ENCODE measurements around the gene ANXA11.
"Not testable (repeated sequence)": the region's sequence is repeated elsewhere in the genome, so short reads cannot be mapped to it uniquely, and the experiment has no call there.

ANXA11 gene

DNA sequence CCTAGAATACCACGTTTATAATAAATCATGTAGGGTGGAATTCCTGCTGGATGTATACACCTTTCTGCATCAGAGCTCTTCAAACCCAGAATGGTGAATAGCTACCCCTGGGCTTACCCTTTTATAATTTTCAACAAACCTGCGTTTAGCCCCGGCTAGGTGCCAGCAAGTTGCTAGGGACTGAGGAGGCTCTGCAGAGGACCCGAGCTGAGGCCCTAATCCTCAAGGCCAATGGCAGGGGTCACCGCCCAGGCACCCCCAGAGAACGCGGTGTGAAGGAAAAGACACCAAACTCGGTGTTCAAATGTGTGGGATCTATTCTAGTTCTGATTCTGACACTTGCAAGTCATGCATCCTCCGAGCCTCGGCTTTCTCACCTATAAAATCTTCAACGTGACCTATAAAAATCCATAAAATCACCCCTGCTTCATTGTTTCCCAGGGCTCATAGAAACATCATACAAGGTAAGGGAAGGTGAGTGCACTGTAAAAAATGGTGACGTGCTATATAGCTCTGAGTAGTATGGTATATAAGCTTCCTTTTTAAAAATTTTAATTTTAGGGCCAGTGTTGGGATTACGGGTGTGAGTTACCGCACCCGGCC is 2.5 kb upstream of the ANXA11 start:
- no peak for DNase-seq

DNA sequence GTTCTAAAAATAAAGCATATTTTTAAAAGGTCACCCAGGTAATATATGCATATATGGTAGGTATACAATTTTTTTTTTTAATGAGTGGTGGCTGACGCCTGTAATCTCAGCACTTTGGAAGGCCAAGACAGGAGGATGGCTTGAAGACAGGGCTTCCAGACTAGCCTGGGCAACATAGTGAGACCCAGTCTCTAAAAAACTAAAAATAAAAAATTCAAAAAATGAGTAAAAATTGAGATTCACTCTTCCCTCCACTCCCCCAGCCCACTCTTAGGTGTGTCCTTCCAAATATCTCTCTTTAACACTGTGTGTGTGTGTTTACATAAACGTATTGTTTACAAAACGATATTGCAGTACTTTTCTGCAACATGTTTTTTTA is 929 bp upstream of the ANXA11 start:
- no peak for DNase-seq

DNA sequence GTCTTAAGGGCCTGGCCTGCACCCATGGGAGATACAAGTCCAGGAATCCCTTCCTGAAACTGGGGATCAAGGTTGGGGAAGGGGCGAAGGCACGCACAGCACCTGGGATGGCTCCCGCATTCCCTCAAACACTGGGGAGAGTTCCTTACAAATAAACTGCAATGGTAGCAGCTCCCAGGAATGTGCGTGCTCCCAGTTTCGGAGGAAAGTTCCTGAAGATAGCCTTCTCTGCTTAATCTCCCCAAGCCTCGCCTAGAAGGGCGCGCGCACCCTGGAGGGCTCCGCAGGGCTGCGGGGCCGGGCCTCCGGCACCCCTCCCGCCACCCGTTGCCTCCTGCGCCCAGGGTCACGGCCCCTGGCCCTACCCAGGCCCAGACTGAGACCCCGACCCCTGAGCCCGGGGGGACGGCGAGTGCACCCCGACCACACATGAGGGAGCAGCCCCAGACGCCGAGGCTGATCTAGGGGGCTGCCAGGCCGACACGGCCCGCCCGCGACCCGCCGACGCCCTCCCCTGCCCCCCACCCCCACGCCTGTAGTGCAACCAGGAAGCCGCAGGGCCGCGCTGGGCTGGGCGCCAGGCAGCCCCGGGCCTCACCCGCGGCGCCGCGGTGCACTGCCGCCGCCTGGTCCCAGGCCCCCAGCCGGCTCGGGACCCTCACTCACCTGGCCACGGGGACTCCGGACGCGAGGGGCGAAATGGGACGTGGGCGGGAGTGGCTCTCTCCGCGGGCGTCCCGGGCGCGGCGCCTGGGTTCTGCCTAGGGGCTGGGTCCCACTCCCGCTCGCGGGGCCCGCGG is 460 bp downstream of the ANXA11 start:
- peak; percentile 60 for DNase-seq

DNA sequence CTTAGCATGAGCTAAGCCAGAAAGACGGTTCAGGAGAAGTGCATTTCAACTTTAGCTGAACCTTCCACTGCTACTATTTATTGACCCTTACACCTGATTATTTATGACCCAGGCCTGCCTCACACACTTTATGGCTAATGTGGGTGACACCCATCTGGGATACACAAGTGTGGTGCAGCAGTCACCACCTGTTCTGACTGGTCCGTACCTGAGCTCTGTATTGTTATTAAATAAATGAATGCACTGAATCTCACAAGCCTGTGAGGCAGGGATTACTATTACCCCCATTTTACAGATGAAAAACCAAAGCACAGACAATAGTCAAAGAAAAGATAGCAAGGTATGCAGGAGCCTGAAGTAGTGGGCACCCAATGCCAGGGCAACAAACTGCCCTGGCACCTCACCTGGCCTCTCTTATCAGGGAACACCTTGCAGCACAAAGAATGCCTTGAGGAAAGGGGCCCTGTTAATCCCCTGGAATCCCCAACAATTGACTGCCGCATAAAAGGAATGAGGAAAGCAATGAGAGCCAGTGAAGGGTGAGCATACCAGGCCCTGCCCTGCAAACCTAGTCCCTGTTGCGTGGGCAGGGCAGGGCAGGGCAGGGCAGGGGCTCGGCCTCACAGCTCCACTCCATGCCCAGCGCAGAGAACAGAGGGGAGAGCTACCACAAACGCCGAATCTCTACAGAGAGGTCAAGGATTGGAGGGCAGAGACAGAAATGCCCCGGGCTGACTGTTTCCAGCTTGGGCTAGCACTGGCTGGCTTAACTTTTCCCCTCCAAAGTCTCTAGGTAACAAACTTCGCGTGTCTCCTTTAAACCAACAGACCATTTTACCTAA is 1.3 kb downstream of the ANXA11 start:
- no peak for DNase-seq

DNA sequence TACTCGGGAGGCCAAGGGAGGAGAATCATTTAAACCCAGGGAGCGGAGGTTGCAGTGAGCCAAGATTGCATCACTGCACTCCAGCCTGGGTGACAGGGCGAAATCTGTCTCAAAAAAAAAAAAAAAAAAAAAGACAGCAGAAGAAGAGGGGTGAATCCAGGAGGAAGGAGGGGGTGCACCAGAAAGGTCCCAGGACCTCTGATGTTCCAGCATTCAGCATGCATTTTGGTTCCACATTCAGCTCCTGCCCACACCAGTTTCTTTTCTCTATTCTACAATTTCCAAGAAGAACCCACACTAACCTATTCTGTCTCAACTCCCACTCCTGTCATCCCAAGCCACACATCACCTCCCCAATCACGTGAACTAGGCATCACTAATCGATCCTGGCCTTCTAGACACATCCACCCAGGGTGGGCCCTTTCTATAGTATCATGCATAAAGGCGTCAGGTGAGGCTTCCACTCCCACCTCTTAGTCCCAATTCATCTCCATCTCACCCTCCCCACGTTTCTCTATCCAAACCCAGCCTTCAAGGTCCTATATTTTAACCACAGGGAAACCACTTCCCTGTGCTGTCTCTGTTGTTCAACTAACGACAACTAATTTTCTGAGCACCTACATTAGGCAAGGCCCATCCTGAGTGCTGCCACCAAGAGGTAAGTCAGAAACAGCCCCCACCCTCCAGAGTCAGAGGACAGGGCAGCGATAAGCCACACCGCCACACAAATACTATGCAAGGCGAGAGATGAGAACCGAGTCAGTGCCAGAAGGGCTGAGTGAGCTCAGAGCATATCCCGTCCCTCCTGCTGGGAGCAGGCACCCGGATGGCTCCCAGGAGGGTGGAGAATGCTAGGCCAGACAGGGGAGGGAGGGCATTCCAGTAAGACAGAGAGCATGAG is 2.2 kb downstream of the ANXA11 start:
- peak; percentile 83 for DNase-seq

DNA sequence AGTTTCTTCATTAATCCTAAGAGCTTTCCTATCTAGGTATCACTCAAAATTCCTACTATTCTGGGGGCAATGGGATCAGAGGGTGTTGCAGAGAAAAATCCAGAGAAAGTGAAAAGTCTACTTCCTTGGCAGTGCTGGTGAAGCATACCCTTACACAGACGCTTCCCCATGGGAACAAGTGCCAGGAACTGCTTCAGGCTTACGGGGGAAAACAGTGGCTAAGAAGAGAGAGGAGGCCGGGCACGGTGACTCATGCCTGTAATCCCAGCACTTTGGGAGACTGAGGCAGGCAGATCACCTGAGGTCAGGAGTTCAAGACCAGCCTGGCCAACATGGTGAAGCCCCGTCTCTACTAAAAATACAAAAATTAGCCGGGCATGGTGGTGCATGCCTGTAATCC is 2.8 kb downstream of the ANXA11 start:
- not testable (repeated sequence) for DNase-seq

DNA sequence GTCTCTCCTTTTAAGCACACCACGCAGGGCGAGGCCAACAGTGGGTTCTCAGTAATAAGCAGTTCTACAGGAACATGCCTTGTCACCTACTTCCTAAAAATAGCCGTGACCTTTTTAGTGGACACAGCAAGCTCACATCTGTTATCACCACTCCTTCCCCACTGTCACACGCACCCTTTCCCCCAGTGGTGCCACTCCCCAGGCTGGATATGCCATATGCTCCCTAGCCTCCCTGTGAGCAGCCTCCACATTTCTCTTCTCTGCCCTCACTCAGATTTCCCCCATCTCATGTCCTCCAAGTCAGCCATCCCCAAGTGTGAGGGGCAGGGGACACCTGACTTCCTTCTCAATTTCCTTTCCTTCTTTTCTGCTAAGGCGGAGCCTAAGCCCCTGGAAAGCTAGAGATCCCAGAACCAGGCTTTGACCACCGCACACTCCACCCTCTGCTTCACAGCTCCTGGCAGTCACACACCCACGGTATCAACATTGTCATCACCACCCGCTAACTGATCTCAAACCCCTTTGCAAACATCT is 3.7 kb downstream of the ANXA11 start:
- peak; percentile 3 for DNase-seq

DNA sequence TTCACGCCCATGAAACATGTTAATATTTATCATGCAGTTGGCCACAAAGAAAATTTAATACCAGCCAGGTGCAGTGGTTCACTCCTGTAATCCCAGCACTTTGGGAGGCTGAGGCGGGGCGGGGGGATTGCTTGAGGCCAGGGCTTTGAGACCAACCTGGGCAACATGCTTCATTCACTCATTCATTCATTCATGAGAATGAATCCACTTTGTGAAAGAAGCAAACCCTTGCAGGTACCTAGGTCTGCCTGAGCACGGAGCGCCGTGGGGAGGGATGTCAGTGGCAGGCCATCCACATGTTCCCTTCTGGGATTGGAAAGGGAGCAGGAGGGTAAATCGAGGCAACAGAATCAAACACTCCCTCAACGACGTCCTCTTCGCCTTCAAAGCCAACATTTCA is 4.7 kb downstream of the ANXA11 start:
- peak; percentile 44 for DNase-seq

DNA sequence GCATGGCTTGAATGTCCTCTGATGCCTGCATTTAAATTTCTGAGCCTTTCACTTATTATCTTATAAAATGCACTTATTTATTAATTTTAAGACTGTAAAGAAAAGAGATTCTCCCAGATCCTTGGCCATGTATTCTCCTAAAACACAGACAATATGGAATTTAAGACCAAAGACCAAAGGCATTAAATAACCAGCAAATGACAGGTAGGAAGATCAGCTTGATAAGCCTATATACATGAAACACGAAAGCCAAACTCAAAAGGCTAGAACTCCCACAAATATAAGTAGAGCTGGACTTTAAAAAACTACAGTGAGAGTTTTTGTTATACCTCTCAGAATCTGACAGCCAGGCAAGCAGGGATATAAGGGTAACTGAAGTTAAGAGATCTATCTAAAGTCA is 5.1 kb downstream of the ANXA11 start:
- no peak for DNase-seq

DNA sequence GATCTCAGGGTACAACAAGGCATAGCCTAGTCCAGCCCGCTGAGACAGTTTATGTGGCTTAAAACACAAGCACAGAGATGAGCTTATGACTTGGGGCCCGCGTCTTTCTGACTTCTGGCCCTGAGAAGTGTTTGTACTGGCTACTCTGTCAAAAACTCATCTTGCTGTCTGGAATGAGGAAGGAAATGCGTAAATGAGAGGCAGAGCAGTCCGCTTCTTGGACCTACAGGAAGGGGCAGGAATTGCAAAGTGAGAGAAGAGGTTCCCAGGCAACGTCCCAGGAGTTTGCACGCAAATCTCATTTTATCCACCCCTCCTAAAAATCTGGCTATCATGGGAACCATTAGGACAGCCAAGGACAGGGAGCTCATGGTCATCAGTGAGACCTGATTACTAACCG is 5.5 kb downstream of the ANXA11 start:
- DNase-seq, result no peak

DNA sequence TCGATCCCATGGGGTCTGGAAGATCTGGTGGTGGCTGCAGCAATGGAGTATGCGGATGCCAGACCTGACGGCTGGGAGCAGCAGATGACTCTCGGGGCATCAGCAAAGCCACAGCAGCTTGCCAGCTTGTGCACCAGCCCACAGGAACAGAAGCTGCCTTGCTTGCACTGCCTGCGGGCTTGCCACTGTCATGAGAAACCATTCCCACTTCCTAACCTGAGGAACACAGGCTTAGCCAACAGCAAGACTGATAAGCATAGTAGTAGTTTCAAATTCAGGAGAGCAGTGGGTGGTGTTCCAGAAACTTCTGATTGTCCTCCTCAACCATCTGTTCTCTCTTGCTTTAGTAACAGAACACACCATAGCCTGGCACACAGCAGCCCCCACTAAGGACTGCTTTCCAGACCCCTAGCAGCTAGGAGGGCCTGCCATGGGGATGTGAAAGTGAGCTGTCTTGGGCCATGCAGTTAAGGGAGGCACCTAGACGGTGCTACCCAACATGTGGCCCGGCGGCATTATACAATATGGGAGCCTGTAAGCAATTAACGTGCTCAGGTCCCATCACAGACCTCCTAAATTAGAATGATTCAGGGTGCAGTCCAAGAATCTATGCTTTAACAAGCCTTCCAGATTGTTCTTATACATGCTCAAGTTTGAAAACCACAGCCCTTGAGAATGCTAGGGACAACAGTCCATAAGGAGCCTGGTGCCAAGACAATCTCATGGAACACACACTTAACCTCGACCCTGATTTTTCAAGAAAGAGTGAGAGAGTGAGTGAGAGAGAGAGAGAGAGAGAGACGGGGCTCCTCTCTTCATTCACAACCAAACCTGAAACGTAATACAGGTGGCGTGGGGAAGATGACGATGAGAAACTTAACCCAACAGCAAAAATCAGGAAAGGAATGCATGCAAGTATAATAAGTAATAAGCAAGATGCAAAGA is 7.1 kb downstream of the ANXA11 start:
- no peak for DNase-seq

DNA sequence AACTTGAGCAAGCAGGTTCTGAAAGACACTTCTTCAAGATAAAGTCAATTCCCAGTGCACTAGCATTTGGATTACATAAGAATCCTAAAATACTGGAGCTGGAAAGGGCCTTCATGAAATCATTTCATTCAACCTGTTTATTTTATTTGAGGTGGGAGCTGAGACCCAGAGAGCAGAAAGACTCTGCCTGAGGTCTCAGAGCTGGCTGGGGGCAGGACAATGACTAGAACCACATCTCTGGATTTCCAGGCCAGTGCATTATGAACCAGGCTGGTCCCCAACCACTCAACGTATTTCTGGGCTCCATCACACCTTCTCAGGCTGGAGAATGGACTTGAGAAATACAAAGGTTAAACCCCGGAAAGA is 8.4 kb downstream of the ANXA11 start:
- DNase-seq, result no peak

DNA sequence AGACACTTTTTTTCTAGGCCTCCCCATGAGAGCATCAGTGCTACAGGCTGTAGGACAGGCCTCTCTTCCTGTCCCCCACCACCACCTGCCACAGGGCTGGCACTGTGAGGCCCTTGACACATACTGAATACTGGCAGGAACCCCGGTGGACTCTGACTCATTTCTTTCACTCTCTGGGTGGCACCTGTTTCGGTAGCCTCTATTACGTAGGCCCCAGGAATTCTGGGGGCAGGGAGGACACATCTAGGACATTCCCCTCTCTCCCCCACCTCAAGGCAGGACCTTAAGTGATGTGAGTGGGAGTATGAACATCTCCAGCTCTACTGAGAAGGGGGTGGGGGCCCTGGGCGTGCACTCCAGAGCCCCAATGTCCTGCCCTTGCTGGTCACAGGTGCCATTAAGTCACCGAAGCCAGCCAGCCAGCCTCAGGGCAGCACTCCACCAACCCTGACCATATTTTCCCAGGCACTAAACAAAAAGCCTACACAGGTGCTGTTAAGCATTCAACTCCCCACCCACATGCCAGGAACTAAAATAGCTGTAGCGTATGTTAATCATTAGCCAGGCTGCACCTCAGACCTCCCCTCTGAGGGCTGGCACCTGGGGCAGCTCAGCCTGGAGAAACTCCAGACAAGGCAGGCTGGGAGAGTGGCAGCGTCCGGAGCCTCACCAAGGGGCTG is 8.9 kb downstream of the ANXA11 start:
- DNase-seq, result peak; percentile 82

DNA sequence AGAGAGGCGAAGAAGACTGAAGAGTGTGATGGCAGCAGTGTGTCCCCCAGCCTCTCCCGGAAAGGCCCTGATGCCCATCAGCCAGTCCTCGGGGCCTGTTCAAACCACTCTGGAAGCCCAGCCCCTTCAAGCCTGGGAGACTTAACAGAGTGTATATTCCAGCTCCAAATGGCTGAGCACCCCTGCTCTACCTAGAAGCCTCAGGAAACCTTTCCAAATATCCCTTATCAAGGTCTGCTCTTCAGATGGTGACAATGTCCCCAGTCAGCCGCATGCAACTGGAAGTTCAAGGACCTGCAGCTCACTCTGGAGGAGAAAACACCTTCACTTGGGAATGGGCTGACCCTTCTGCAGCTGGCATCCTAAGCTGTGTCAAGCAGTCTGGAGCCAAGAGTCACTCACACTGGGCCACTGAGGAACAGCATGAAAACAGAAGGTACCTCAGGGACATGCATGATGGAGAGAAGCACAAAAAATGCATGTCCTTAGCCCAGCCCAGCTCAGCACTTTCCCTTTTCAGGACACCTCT is 10.2 kb downstream of the ANXA11 start:
- no peak for DNase-seq

DNA sequence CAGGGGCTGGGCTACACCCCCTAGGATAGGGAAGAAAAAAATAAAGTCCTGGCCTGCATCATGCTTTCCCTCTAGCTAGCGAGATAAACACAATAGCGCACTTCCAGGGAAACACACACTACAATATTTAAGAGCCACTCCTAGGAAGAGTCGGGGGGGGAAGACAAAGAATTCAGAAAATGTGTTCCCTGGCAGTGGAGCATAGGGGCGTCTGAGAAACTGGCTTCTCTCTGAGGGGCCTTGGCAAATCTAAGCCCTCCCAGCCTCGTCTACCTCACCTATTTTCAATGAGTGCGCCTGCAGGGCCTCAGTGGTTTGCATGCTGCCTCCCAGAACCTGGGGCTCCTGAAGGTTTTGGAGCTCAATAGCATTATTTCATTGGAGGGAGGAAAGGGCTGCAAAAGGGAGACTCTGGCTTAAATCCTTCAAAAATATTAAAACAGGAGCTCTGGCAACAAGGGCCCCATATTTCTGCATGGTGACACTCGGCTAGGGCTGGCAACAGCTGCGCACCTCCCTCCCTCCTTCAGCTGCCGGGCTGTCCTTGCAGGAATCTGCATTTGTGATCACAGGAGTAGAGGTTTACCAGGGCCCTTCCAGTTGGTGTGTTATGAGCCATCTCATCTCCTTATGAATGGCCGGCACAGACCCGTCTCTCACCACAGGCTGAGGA is 10.8 kb downstream of the ANXA11 start:
- no peak for DNase-seq

DNA sequence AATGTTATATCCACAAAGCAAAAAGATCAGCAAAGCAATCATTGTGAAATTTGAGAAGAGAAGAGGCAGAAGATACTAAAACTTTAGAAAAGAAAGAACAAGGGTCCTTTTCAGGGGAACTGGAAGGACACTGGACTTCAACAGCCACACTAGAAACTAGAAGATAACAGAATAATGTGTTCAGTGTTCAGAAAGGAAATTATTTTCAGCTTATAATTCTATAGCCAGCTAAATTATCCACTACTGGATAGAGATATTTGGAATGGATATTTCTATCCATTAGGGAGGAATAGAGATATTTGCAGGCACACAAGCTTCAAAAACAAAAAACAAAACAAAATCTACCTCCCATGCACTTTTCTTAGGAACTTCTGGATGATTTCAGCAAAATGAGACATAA is 12.8 kb downstream of the ANXA11 start:
- no peak for DNase-seq

DNA sequence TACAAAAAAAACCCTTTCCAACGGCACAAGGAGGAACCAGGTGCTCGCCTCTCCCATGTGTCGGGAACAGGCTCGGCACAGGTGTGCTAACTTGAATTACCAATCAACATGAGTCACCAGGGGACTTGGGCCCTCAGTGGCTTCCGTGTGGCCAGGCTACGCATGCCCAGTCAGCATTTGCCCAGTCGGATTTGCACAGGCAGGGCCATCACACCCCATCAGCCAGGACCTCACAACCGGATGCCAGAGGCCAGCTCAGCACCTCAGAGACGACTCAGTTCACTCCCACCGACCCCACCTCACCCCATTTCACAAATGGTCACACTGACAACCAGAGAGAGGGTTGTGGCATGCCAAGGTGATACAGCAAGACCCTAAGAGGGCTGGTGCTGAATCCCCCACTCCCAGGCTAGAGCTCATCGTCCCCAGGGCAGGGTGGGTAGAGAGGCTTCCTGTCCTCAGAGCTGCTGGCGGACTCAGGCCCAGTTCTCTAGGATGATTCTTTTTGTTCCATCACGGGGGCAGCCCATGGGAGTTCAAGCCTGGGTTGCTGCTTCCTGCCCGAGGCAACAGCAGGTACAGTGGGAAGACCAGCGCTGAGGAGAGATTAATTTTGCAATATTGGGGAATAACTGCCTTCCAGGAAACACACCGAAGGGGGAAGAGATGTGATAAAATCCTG is 13.6 kb downstream of the ANXA11 start:
- no peak for DNase-seq

DNA sequence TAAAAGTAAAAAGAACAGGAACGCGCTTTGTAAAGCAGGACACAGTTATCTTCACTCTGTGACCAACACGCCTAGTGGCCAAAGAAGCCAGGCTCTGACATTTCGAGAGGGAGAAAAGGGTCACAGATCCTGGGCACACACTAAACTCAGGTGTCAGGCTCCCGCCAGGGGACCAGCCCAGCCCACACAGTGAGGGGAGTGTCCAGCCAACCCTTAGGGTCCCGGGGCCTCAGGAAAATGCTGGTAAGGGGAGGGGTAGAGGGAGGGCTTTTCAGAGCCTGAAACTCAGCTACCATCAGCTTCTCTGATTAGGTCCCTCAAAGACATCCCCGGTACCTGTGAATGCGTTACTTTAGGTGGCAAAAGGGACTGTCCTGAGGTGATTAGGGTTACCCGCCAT is 16.6 kb downstream of the ANXA11 start:
- no peak for DNase-seq
